HG03159 (cell line): ENCODE measurements around the gene KIAA2012.

Source experiments
- ATAC-seq: cut with Tn5 transposase; IDR thresholded peaks from one replicate; pipeline ENCODE4 v1.9.1; 2021; ENCODE audit warnings: mild to moderate bottlenecking, moderate library complexity; ENCODE audit not compliant: unreplicated experiment

KIAA2012 gene

GRCh38 chr2:202142540-202142939 is 69.5 kb downstream of the KIAA2012 start:
- ATAC-seq: no peak

DNA sequence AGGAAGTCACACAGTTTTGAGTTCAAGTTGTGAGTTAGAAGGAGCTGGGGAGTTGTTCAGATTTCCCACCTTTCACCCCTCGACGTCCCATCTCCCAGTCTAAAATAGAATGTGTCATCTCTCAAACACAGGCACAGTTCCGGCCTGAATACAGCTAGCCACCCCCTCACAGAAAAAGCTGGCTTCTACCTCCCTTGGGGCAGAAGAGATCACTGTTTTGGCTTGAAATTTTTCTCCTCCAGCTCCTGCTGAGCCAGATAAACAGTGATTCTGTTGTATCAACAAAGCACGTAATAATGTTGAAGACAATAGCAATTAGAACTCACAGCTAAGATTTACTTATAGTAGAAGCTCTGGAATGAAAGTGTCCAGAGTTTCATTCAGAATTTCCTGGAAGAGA is 74.7 kb downstream of the KIAA2012 start:
- no peak for ATAC-seq

DNA sequence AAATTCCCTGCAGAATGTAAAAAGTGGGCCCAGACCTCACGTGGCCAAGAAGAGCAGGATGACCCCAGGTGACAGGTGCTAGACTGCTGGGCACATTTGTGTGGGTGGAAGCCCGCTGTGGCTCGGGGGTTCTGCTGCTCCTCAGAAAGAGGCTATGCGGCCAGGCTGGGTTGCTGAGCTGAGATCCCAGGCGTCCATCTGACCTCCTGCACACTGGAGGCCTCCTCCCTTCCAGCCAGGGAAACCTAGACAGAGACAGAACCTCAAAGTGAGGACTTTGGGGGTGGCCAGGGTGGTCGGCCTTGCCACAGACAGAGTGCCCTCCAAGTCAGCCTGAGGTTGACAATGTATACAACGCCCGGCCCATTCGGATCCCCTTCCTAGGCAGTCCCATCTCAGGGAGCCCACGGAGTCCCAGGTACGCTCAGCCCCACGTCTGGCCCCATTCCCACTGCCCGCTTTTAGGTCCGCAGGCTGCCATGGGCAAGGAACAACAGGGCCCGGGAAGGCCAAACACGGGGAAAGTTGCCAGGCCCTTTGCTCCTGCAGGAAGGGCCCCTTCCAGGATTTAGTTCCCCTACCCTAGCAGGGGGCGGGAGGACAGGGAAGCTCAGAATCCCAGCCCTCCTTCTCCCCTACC is 75.6 kb downstream of the KIAA2012 start:
- no peak for ATAC-seq

GRCh38 chr2:202149155-202149762 is 76.2 kb downstream of the KIAA2012 start:
- ATAC-seq: no peak

- no peak for ATAC-seq
These were observed 76.9 kb downstream of the KIAA2012 start for GRCh38 chr2:202149936-202150335.

- ATAC-seq: no peak
These were observed 79.2 kb downstream of the KIAA2012 start for GRCh38 chr2:202152104-202152715.

DNA sequence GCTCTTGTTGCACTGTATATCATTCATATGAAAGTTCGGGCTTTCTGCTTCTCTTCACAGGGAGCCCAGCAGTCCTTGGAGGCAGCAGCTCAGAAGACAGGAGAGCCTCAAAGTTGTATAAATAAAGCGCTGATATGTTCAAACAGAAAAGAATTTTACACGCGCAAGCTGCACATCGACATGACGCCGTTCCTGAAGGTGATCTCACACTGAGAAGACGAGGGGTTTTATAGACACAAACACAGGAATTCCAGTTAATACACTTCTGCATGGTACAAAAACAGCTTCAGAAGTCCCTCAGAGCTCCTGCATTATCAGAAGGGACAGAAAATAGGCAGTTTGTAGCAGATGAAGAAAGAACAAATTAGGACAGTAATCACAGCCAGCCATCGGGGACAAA is 81.6 kb downstream of the KIAA2012 start:
- ATAC-seq: no peak

DNA sequence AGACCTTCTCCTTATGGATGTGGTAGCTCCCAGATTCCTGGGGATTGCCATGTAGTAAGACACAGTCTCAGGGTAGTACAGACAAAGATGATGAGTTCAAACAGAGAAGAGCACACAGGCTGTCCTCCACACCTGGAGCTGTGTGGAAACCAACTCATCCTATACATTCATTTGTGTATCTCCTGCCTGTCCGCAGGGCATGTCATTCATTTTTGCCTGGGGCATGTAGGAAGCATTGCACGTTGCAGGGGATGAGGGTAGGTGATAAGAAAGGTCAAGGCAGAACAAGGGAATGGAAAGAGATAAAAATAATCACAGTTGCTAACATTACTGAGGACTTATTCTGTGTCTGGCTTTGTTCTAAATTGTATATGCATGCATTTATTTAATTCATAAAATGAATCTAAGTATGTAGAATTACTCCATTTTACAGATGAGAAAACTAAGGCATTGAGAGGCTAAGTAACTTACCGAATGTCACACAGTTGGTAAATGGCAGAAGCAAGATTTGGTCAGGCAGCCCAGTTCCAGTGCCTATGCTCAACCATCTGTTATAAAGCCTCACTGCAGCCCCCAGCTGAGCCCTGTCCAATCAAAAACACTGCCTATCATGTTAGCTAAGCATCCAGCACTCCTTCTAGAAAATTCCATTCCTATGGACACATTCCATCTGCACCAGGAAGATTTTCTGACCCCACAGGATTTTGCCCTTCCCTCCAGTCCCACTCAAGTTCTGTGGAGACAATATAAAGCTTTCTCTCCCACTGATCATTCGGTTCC is 84.3 kb downstream of the KIAA2012 start:
- ATAC-seq: no peak

DNA sequence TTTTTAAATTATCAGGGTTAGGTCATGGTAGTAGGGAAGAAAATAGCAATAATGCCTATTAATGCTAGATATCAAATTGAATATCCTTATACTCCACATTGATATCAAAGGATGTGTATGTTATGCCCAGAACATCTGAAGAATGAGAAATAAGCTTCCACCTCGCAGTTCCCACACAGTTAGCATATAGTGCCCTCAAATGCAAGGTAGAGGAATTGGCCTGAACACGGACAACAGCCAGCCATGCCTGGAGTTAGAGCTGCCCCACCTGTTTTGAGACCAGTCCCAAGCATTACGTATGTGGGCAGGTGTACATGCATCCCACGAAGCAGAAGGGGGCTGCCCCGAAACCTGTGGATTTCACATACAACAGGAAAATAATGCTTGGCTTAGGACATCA is 85.7 kb downstream of the KIAA2012 start:
- ATAC-seq: no peak

DNA sequence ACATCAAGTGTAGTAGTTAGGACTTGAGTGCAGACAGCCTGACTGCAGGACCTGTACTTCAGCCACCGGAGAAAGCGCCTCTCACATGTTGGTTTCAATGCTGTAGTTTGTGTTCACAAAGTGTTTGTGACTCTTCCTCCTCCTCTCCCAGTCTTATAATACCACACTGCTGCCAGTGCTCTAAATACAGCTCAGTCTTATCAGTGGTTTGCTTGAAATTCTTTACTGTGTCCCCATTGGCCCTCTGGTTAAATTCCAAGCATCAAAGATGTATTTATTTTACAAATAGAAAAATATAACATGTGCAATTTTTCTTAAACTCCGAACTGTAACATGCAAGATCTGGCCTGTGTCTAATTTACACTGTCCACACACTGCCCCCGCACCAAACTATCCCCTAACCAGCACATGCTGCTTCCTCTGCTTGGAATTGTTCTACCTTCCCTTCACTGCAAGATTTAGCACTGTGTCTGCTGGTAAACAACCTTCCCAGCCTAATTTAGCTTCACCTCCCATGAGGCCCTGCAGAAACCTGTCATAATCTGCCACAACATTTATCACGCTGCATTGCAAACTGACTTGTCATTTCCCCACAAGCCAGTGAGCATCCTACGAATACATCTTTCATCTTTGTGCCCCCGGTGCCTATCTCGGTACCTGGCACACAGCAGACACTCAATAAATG is 88.2 kb downstream of the KIAA2012 start:
- no peak for ATAC-seq

GRCh38 chr2:202164411-202164810 is 91.4 kb downstream of the KIAA2012 start:
- no peak for ATAC-seq

- ATAC-seq: no peak
These were observed 92.2 kb downstream of the KIAA2012 start for GRCh38 chr2:202165208-202165607.

GRCh38 chr2:202165945-202166344 is 92.9 kb downstream of the KIAA2012 start:
- no peak for ATAC-seq

- no peak for ATAC-seq
These were observed 96.1 kb downstream of the KIAA2012 start for GRCh38 chr2:202169131-202169530.

GRCh38 chr2:202169832-202170424 is 96.9 kb downstream of the KIAA2012 start:
- ATAC-seq: no peak

GRCh38 chr2:202171241-202171825 is 98.3 kb downstream of the KIAA2012 start:
- no peak for ATAC-seq

DNA sequence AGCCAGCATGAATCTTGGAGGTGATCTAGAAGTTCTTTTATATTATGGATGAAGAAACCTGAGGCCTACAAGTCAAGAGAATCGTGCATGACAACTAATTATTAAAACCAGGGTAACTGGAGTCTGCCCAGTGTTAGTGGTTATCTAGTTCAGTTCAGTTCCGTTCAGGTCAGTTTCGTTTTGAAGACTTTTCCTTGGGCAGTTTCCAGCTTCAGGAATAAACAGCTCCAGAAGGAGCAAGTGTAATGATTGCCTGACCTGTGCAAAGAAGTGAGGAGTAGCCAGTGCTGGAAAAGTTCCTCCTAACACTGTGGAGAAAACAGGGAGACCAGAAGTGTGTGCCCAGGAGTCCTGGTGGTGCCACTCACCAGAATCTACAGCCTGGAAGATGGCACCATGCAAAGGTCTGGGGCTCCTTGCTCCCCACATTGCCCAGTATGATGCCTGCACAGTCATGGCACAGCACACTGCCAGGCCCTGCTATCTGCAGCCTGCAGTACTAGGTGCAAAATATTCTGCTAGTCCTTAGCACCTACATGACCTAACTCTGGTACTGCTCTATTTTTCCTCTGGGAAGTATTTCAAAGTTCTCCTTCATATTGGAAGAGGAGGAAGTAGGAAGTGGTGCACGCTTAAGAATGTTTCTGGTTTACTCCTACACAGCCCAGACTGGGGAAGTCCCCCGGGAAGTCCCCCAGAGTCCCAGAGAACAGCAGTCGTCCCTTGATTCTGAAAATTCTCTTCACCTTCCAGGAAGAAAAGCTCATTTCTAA is 99.6 kb downstream of the KIAA2012 start:
- no peak for ATAC-seq

GRCh38 chr2:202178346-202178958 is 105.4 kb downstream of the KIAA2012 start:
- ATAC-seq: no peak

GRCh38 chr2:202184557-202184956 is 111.5 kb downstream of the KIAA2012 start:
- ATAC-seq: no peak
